CD4-positive, alpha-beta T cell treated with Interleukin-17A for 4 hours (primary cell): Measurements from ENCODE around the gene HGFAC.

Experiments used
- DNase-seq: peaks from one replicate; pipeline ENCODE4 v3.0.0-alpha.2; 2020; ENCODE audit warnings: mixed read lengths

HGFAC gene

DNA sequence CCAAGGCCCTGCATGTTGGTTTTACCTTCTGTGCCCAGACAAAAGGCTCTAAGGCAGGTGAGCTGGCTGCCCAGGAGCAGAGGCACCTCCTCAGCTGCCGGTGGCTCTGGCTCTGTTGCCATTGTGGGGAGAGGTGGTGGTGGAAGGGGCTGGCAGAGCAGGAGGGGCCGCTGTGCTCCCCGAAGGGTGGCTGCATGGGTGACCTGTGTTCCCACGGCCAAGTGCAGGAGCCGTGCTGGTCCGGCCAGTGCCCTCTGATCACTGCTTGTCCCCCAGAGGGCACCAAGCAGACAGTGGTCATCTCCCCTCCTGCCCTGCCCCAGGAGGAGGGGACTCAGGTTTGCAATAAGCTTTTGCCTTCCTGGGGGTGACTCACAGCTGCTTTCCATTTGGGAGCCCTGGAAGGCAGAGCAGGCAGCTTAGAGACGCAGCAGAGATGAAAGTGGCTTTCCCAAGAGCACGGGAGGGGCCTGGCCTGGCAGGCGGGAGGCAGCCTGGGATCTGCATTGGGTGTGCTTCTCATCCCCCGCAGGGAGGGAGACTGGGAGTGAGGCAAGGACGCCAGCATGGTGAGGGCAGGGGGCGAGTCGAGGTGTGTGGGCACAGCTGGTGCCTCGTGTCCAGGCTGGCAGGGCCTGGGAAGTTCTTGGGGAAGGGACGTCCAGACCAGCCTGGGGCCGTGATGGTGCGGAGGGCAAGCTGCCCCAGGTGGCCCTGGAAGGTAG is 50.1 kb downstream of the HGFAC start:
- DNase-seq, result no peak

- no peak for DNase-seq
Measured at GRCh38 chr4:3492741-3493719, 51.3 kb downstream of the HGFAC start.

DNA sequence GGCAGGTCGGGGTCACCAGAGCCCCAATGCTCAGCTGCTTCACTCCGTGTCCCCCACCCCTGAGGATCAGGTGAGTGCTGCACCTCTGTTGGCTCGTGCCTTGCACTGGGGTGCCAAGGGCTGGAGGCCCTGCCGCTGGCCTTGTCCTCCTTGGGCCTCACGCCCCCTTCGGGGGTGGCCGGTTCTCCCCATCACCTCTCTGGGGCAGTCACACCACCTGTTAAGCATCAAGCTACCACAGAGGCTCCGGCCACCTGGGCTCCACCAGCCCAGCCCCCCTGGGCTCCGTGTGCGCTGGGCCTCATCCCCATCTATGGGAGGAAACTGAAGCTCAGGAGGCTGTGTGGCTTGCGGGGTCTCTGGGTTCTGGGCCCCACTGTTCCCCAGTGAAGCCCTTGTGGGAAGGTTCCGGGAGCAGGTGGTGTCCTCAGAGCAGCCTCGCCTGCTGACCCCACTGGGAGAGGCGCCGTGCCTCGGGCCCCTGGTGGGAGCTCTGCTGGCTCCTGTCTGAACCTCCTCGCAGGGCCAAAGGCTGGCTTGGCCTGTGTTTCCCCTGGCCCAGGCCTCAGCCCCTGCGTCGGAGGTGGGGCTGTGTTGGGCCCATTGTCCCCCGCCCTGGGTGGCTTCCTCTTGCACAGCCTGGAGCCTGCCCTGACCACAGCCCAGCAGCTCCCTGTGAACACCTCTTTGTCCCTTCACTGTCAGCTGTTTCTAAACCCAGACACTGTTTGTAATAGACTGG is 52.1 kb downstream of the HGFAC start:
- no peak for DNase-seq

- no peak for DNase-seq
Measured at GRCh38 chr4:3494462-3494871, 52.7 kb downstream of the HGFAC start.

- DNase-seq, result no peak
Measured at GRCh38 chr4:3495204-3495975, 53.6 kb downstream of the HGFAC start.

DNA sequence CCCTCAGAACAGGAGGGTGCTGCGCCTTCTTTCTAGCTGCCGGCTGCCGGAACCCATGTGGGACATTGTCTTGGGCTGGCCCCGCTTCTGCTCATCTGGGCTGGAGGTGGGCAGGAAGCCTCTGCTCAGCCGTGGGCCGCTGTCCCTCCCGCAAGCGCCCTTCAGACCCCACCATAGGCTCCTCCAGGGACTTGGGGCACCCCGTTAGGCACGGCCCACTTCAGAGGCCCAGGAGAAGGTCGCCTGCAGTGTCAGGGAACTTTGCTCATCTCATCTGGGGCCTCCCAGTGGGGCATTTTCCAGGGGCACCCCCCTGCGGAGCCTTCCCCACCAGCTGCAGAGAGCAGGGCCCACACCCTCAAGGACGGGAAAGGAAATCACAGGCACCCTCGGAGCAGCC is 54.3 kb downstream of the HGFAC start:
- no peak for DNase-seq

DNA sequence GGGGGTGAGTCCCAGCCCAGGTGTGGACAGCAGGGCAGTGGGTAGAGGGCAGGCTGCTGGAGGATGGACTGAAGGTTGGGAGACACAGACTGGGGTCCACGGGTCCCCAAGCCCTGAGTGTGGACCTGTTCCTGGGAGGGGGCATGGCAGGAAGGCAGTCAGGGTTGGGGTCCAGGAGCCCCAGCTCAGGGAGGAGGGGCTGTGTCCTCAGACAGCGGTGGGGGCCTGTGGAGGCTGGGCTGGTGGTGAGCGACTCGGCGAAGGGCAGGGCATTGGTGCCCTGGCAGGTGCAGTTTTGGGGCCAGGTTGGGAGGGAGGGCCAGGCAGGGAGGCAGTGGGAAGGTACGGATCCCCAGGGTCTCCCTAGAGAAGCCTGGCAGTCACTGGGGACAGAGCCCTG is 55.3 kb downstream of the HGFAC start:
- no peak for DNase-seq

DNA sequence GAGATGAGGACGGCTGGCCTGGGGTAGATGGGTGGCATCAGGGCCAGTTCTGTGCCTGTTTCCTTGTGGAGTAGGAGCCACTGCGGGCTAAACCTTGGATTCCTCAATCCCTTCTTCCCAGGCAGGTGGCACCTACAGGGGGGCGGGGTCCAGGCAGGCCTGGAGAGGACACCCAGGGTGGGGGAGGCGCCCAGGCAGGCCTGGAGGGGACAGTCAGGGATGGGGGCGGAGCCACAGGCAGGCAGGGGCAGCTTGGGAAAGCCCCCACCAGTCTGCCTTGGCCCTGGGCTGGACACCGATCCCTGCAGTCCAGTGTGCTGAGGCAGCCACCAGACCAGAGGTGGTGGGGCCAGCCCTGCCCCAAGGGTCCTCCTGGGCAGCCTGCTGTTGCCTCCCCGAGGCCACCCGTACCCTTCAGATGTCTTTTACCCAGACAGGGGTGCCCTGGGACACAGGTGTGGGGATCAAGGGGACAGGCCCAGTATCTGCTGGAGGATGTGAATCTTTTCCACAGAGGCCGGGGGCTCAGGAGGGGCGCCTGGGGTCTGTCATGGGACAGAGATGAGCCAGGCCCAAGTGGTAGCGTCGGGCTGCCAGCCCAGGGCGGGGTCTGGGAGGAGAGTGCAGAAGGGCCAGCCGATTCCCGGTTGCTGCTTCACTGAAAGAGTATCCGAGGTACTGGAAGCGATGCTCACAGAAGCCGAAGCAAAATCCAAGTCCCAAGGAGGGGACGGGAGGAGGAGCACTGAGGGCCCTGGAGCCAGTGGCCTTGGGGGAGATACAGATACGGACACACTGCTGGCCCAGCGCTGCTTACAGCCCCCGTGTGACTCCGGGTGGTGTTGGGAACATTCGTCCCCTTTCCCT is 56.0 kb downstream of the HGFAC start:
- no peak for DNase-seq

- no peak for DNase-seq
Measured at GRCh38 chr4:3498407-3498806, 56.6 kb downstream of the HGFAC start.
